Prostate gland (tissue), 2 donors: ENCODE data around the gene DUSP12.

Experiments used
- POLR2AphosphoS5 ChIP-seq: sonication (generic); formaldehyde crosslinking; IDR thresholded peaks from one replicate; pipeline ENCODE4 v1.6.1; 2017; ENCODE audit warnings: antibody characterized with exemption
- TF ChIP-seq, protein P1 (sequence below), 4 experiments: fragments of 200-600 bp in 2 of 4; fragments of 450-650 bp in 2 of 4; sonication (generic) in 2 of 4; IDR thresholded peaks; 1 replicate in 3 of 4; 2 replicates in 1 of 4; pipeline ENCODE4 v1.5.1; 2016 to 2019; ENCODE audit warnings: antibody characterized with exemption in 4 of 4, mild to moderate bottlenecking in 2 of 4, moderate library complexity in 2 of 4

GRCh38 chr1:161768986-161769672 lies 19.5 kb downstream of the DUSP12 start:
- TF ChIP-seq, protein P1, sequence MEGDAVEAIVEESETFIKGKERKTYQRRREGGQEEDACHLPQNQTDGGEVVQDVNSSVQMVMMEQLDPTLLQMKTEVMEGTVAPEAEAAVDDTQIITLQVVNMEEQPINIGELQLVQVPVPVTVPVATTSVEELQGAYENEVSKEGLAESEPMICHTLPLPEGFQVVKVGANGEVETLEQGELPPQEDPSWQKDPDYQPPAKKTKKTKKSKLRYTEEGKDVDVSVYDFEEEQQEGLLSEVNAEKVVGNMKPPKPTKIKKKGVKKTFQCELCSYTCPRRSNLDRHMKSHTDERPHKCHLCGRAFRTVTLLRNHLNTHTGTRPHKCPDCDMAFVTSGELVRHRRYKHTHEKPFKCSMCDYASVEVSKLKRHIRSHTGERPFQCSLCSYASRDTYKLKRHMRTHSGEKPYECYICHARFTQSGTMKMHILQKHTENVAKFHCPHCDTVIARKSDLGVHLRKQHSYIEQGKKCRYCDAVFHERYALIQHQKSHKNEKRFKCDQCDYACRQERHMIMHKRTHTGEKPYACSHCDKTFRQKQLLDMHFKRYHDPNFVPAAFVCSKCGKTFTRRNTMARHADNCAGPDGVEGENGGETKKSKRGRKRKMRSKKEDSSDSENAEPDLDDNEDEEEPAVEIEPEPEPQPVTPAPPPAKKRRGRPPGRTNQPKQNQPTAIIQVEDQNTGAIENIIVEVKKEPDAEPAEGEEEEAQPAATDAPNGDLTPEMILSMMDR (IDR thresholded peaks at IDR 0.05), result no peak
- TF ChIP-seq POLR2AphosphoS5, result no peak
